ENCODE data around the gene BPGM.

Gene BPGM

DNA sequence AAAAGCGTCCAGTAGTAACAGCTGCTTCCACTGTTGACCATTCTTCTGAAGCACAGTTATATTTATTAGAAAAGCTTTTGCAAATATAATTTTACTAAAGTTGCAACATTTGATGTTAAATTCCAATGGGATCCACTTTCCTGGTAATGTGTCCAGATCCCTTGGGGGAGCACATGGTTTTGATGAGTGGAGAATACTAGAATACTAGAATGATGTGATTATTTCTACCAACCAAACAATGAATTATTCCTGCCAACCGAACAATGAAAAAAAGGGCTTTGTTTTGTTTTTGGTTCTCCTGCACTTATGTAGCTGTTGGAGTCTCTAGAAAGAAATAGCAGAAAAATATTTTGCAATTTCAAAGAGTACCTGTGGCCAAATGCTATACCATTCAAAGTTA lies 59.1 kb downstream of the BPGM start:
- H3K36me3 ChIP-seq (ENCODE audit: insufficient read depth, low read length): no peaks in the 10 kb centered on the region
- TF ChIP-seq FOXP2 (optimal IDR thresholded peaks at IDR 0.05; ENCODE audit: control extremely low read depth, extremely low read length, insufficient read depth) (no peak), POLR2AphosphoS5 (IDR thresholded peaks at IDR 0.05; ENCODE audit: borderline replicate concordance, low read depth, low read length) (no peak), EZH2 (IDR thresholded peaks at IDR 0.05) (no peak)

GRCh38 chr7:134706468-134706867 lies 59.8 kb downstream of the BPGM start:
- Histone ChIP-seq H3K9ac (ENCODE audit: insufficient read length) (no peak overlapping the region), H3K27ac (no peak overlapping the region), H3K36me3 (ENCODE audit: insufficient read depth, low read length) (no peaks in the 10 kb centered on the region), H3K9me3 (ENCODE audit: low read depth, low read length) (no peaks in the 10 kb centered on the region), H3K4me3 (no peak overlapping the region)
- no peak for DNase-seq (ENCODE audit: low read depth, low spot score)
- TF ChIP-seq FOXP2 (optimal IDR thresholded peaks at IDR 0.05; ENCODE audit: control extremely low read depth, extremely low read length, insufficient read depth) (no peak), EZH2 (IDR thresholded peaks at IDR 0.05) (no peak), POLR2AphosphoS5 (IDR thresholded peaks at IDR 0.05; ENCODE audit: borderline replicate concordance, low read depth, low read length) (no peak)

More for the DNA sequence above, 59.1 kb downstream of the BPGM start:
- no peak for DNase-seq (ENCODE audit: low read depth, low spot score)
- Histone ChIP-seq H3K9me3 (ENCODE audit: low read depth, low read length) (no peaks in the 10 kb centered on the region), H3K9ac (ENCODE audit: insufficient read length) (no peak overlapping the region), H3K4me3 (no peak overlapping the region), H3K27ac (no peak overlapping the region)

DNA sequence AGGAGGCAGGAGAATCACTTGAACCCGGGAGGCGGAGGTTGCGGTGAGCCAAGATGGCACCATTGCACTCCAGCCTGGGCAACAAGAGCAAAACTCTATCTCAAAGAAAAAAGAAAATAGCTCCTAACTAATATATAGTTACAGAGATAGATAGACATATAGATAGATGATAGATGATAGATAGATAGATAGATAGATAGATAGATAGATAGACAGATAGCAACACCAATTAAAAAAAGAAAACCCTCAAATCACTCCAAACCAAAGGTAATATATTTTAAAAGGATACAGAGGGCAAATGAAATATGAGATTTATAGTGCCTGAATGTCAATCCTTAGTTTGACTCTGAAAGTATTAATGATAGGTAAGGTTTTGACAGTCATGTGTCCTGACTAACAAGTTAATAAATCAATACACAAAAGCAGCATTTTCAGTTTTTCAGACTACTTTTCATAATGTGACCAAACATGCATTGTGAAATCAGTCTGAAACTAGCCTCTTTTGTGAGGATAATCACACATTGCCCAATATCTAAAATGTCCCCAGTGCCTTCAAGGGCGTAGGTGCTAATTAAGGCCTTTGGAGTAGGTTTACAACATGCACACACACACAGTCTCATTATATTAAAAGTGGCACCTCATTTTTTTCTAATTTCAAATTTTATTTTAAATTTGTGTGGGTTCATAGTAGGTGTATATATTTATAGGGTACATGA lies 61.2 kb downstream of the BPGM start:
- no peaks in the 10 kb centered on the region for H3K36me3 ChIP-seq (ENCODE audit: insufficient read depth, low read length)

DNA sequence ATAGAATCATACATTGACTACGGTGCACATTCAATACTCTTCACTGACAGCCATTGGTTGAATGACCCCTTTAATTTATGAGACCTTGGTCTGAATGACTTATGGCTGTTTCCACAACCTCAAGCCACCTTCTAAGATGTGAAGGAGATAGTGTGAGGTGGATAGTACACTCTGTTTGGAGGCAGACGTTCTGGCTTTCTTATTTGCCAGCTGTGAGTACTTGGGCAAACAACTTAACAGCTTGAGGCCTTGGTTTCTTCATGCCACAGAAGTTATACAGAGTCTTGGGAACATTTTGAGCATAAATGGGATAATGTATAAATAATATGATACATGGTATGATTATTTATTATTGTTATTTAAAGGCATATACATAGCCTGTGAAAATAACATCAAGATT lies 62.0 kb downstream of the BPGM start:
- H3K36me3 ChIP-seq (ENCODE audit: insufficient read depth, low read length): no peaks in the 10 kb centered on the region
- H3K9me3 ChIP-seq (ENCODE audit: low read depth, low read length): no peaks in the 10 kb centered on the region
- no peak overlapping the region for H3K9ac ChIP-seq (ENCODE audit: insufficient read length)
- no peak overlapping the region for H3K27ac ChIP-seq
- H3K4me3 ChIP-seq: no peak overlapping the region
- no peak for DNase-seq (ENCODE audit: low read depth, low spot score)
- no peak for TF ChIP-seq FOXP2 (optimal IDR thresholded peaks at IDR 0.05; ENCODE audit: control extremely low read depth, extremely low read length, insufficient read depth)
- TF ChIP-seq EZH2 (IDR thresholded peaks at IDR 0.05): no peak
- no peak for TF ChIP-seq POLR2AphosphoS5 (IDR thresholded peaks at IDR 0.05; ENCODE audit: borderline replicate concordance, low read depth, low read length)

More for the DNA sequence above, 61.2 kb downstream of the BPGM start:
- no peak overlapping the region for H3K4me3 ChIP-seq
- no peak for DNase-seq (ENCODE audit: low read depth, low spot score)
- no peak overlapping the region for H3K9ac ChIP-seq (ENCODE audit: insufficient read length)
- no peaks in the 10 kb centered on the region for H3K9me3 ChIP-seq (ENCODE audit: low read depth, low read length)
- H3K27ac ChIP-seq: no peak overlapping the region
- TF ChIP-seq FOXP2 (optimal IDR thresholded peaks at IDR 0.05; ENCODE audit: control extremely low read depth, extremely low read length, insufficient read depth): no peak
- no peak for TF ChIP-seq POLR2AphosphoS5 (IDR thresholded peaks at IDR 0.05; ENCODE audit: borderline replicate concordance, low read depth, low read length)
- no peak for TF ChIP-seq EZH2 (IDR thresholded peaks at IDR 0.05)

DNA sequence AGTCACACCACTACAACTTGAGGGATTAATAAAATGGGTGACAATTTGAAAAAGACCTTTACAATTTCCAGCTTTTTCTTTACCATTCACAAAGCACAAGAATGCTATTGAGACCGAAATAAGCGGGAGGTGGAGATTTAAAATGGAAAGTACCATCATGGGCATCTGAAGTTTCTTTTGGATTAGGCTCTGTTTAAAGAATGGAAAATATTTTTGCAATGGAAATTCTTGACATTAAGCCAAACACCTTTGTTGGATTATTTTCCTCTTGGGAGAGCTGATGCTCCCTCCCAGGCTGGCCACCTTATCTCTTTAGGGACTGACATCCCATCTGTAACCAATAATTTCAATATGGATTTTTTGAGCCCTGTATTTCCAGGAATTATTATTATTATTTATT lies 62.5 kb downstream of the BPGM start:
- no peak for DNase-seq (ENCODE audit: low read depth, low spot score)
- Histone ChIP-seq H3K27ac (no peak overlapping the region), H3K36me3 (ENCODE audit: insufficient read depth, low read length) (no peaks in the 10 kb centered on the region), H3K4me3 (no peak overlapping the region), H3K9ac (ENCODE audit: insufficient read length) (no peak overlapping the region), H3K9me3 (ENCODE audit: low read depth, low read length) (no peaks in the 10 kb centered on the region)
- TF ChIP-seq EZH2 (IDR thresholded peaks at IDR 0.05): no peak
- no peak for TF ChIP-seq FOXP2 (optimal IDR thresholded peaks at IDR 0.05; ENCODE audit: control extremely low read depth, extremely low read length, insufficient read depth)
- TF ChIP-seq POLR2AphosphoS5 (IDR thresholded peaks at IDR 0.05; ENCODE audit: borderline replicate concordance, low read depth, low read length): no peak

GRCh38 chr7:134710511-134710853 lies 63.8 kb downstream of the BPGM start:
- no peak for TF ChIP-seq EZH2 (IDR thresholded peaks at IDR 0.05)
- TF ChIP-seq FOXP2 (optimal IDR thresholded peaks at IDR 0.05; ENCODE audit: control extremely low read depth, extremely low read length, insufficient read depth): no peak
- no peak for TF ChIP-seq POLR2AphosphoS5 (IDR thresholded peaks at IDR 0.05; ENCODE audit: borderline replicate concordance, low read depth, low read length)
- H3K9me3 ChIP-seq (ENCODE audit: low read depth, low read length): no peaks in the 10 kb centered on the region
- DNase-seq (ENCODE audit: low read depth, low spot score): no peak
- H3K27ac ChIP-seq: no peak overlapping the region
- H3K4me3 ChIP-seq: no peak overlapping the region
- H3K9ac ChIP-seq (ENCODE audit: insufficient read length): no peak overlapping the region
- no peaks in the 10 kb centered on the region for H3K36me3 ChIP-seq (ENCODE audit: insufficient read depth, low read length)

- Histone ChIP-seq H3K4me3 (no peak overlapping the region), H3K9ac (ENCODE audit: insufficient read length) (no peak overlapping the region), H3K36me3 (ENCODE audit: insufficient read depth, low read length) (no peaks in the 10 kb centered on the region), H3K9me3 (ENCODE audit: low read depth, low read length) (no peaks in the 10 kb centered on the region), H3K27ac (no peak overlapping the region)
- no peak for TF ChIP-seq POLR2AphosphoS5 (IDR thresholded peaks at IDR 0.05; ENCODE audit: borderline replicate concordance, low read depth, low read length)
- TF ChIP-seq EZH2 (IDR thresholded peaks at IDR 0.05): no peak
- no peak for TF ChIP-seq FOXP2 (optimal IDR thresholded peaks at IDR 0.05; ENCODE audit: control extremely low read depth, extremely low read length, insufficient read depth)
- no peak for DNase-seq (ENCODE audit: low read depth, low spot score)
These were observed 64.4 kb downstream of the BPGM start for GRCh38 chr7:134710854-134711624.

GRCh38 chr7:134712196-134712595 lies 65.5 kb downstream of the BPGM start:
- Histone ChIP-seq H3K27ac (no peak overlapping the region), H3K9ac (ENCODE audit: insufficient read length) (no peak overlapping the region), H3K9me3 (ENCODE audit: low read depth, low read length) (no peaks in the 10 kb centered on the region), H3K4me3 (no peak overlapping the region), H3K36me3 (ENCODE audit: insufficient read depth, low read length) (no peaks in the 10 kb centered on the region)
- TF ChIP-seq FOXP2 (optimal IDR thresholded peaks at IDR 0.05; ENCODE audit: control extremely low read depth, extremely low read length, insufficient read depth) (no peak), EZH2 (IDR thresholded peaks at IDR 0.05) (no peak), POLR2AphosphoS5 (IDR thresholded peaks at IDR 0.05; ENCODE audit: borderline replicate concordance, low read depth, low read length) (no peak)
- DNase-seq (ENCODE audit: low read depth, low spot score): no peak
